ENCODE data around the gene MSMB. TPM values are rescaled to one million over a fixed set of nuclear protein-coding genes. Genes with fewer than 3 reads are reported as not detected.
"Not testable (repeated sequence)": the region's sequence is repeated elsewhere in the genome, so short reads cannot be mapped to it uniquely, and the experiment has no call there.

The MSMB gene, protein sequence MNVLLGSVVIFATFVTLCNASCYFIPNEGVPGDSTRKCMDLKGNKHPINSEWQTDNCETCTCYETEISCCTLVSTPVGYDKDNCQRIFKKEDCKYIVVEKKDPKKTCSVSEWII
- total RNA-seq: not detected
- long read RNA-seq: 0 reads

DNA sequence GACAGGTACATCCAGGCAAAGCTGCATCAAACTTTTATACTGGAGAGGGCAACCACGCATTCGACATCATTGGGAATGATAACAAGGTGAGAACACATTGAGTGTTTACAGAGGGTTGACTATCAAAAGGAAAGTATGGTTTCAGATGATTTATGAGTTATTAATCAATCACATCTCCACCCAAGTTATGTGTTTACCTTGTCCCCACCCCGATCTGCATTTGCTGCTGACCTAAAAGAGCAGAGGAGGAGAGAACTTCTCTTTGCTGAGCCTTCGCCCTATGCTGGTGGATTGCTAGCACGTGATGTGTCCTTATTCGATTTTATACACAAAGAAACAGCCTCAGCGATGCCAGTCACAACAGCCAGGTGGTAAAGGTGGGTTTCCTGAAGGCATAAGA is at the start of gene MSMB:
Gene MSMB, minus strand, starts transcription at position 9 of the 400 bp plus-strand sequence. CDS start 32 bp downstream, outside the sequence.
- intact Hi-C loops (cut with DNase I): no loop called here
- DNase-seq (ENCODE audit: low spot score): no peak

DNA sequence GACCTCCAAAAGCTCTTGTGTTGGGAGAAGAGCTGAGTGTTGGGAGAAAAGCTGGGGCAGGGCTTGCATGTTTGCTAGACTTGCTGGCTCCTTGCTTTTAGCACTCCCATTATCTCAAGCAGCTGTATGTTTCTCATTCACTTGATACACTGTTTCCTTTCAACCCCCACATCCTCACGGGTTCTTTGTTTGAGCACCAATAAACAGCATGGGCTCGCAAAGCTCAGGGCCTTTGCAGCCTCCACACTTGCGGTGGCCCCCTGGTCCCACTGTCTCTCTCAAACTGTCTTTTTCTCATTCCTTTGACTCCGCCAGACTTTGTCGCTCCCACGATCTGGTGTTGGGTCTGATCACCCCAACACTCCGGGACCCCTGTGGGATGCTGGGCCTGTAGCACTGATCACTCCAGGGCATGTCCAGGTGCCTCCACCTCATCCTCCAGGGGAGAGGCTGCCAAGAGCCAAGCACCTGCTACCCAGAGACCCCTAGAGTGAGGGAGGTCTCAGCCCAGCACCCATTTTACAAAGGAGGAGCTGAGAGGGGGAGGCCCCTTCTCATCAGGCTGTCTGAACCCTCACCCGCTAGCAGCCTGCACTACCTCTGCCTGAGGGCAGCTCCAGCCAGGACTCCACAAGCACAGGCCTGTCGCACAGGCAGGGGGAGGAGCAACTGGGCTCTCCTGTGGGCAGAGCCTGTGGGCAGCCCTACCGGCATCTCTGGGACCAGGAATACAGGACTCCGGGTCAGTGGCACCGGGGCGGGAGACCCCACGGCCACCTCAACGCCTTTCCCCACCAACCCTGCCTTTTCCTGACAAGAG is 49.1 kb upstream of the MSMB start:
- DNase-seq (ENCODE audit: low spot score): no peak
- intact Hi-C loops (cut with DNase I): no loop called here

GRCh38 chr10:46094197-46094500 is 48.1 kb upstream of the MSMB start:
- intact Hi-C loops (cut with DNase I): no loop called here
- DNase-seq (ENCODE audit: low spot score): no peak

- intact Hi-C loops (cut with DNase I); DNase-seq (ENCODE audit: low spot score): not testable (repeated sequence)
These were observed 47.5 kb upstream of the MSMB start for GRCh38 chr10:46093316-46094196.

DNA sequence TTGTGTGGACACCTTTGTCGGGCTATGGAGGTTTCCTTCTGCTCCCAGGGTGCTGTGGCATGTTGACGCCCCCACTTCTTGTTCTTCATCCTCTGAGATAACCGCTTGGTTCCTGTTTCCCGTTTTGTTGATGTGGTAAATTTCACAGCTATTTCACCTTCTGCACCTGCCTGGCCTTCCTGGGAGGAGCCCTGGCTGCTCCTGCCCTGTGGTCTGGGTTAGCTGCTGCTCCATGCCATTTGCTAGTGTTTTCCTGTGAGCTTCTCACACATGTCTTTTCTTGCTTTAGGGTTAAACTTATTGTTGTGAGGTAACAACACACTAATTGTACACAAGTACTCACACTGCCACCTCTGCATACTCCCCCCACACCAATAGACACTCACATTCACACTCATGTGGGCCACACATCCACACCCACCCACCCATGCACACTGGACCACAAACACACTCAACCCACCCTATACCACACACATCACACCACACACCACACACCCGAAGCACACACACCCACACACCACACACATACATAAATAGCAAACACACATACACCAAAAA is 46.5 kb upstream of the MSMB start:
- intact Hi-C loops (cut with DNase I): no loop called here
- DNase-seq (ENCODE audit: low spot score): no peak

DNA sequence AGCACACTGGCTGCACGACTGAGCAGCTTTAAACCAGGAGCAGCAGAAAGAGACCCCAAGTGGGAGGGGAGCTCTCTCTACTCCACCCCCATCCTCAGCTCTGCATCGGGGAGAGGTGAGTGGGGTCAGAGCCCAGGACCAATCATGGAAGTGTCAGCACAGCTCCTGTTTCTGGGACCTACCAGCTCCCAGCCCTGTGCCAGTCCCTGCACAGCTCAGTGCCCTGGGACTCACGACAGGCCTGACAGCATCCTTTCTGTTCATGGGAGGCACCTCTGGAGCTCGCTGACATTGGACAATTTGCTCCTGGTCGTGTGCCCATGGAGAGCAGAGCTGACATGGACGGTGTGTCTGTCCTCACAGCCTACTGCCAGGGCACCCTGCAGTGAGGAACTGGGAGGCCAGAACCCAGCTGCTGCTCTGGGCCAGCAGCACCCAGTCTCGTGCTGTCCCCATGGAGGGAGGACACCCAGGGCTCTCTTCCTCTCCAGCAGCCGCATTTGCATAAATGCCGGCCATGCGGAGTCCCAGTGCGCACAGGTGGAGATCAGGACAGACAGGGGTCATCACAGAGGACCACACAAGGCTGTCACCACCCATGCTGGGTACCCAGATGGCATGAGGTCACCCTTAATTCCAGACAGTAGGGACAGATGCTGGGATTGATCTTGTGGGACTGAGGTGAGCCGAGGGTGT is 45.9 kb upstream of the MSMB start:
- intact Hi-C loops (cut with DNase I): no loop called here
- DNase-seq (ENCODE audit: low spot score): no peak

DNA sequence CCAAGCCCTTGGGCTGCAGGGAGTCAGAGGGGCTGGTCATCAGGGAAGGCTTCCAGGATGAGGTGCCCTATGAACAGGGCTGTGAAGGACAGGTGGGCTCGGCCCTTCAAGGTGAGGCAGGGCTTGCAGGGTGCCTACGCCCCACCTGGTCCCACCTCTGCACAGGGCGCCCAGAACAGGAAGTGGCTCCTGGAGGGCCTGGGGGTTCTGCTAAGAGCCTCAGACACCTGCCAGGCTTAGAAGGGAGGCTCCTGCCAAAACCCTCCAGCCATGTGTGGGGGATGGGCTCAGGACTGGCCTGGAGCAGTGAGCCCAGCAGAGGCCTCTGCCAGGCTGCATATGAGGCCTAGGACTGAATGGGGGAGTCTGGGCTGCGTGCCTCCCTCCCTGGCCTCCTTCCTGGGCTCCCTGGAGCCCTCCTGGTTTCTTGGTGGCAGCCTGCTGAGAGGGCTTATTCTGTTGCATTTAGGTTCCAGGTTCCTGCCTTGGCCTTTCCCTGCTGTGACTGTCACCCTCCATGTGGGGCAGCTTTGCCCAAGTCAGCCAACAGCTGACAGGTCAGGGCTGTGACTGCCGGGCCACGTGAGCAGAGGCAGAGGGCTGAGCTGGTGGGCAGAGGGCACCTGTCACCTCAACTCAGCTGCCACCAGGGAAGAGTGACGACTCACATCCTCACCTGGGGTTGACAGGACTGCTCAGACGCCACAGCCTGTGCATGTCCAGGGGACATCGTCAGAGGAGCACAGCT is 45.2 kb upstream of the MSMB start:
- DNase-seq (ENCODE audit: low spot score): no peak

DNA sequence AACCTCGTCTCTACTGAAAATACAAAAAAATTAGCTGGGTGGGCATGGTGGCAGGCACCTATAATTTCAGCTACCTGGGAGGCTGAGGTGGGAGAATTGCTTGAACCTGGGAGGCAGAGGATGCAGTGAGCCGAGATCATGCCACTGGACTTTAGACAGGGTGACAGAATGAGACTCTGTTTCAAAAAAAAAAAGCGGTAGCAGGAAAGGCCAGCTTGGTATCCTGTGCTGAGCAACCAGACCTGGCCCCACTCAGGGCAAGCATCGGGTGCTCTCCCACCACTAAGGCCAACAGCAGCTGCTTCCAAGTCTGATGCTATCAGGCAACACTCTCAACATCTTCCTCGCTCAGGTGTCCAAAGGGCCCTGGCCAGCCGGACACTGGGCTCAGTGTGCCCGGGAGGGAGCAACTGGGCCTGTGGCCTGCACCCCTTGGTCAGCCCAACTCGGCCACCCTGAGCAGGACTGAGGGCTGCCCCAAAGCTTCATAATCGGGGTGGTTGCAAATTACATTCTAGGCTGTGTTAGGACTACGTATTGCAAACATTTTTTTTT is 44.3 kb upstream of the MSMB start:
- intact Hi-C loops (cut with DNase I): no loop called here

More for the DNA sequence above, 45.2 kb upstream of the MSMB start:
- intact Hi-C loops (cut with DNase I): no loop called here

GRCh38 chr10:46087381-46087780 is 41.3 kb upstream of the MSMB start:
- intact Hi-C loops (cut with DNase I); DNase-seq (ENCODE audit: low spot score): not testable (repeated sequence)

More for the DNA sequence above, 44.3 kb upstream of the MSMB start:
- DNase-seq (ENCODE audit: low spot score): no peak

GRCh38 chr10:46084321-46085165 is 38.5 kb upstream of the MSMB start:
- DNase-seq (ENCODE audit: low spot score): no peak
- intact Hi-C loops (cut with DNase I): no loop called here

DNA sequence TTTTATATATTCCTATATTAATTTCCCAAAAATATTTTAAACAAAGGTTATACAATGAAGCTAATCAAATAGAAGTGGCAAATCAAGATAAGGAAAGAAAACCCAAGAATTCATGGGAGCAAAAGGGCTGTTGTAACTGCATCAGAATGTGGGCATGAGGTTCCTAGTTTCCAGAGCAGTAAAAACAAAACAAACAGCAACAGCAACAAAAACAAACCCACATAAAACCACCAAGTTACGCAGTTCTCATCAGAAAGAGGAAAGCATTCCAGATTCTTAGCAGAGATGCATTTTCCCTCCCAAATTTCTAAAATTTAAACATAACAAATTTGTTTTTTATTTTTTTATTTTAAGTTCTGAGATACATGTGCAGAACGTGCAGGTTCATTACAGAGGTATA is 34.8 kb upstream of the MSMB start:
- no peak for DNase-seq (ENCODE audit: low spot score)
- intact Hi-C loops (cut with DNase I): no loop called here

DNA sequence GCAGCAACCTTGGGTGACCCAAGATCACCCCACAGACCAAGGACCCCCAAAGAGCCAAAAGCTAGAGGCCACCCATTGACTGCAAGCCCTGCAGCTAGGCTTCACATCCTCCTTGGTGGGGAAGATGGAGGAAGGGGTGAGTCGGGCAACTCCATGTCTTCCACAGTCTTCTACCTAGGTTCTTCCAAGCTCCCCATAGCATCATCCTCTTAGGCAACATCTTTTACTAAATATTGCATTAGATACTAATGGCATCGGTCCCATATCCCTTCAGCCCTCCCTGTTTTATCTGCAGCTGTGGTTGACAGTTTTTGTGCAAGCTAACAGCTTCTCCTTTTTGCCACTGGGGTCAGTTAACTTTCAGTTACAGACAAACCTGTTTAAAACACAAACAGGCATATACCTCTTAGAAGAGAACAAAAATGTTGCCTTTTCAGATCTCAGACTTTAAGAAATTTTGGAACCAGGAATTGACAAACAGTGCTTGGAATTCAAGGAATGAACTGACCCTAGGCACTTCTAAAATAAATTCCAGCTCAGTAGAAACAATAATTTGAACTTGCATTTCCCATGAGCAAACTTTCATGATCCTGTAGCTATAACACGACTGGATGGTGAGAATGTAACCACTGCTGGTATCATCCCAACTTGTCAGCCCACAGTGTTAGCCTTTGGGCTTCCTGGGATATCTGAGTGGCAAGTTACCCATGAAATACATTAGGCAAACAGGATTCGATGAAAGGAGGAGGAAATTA is 33.9 kb upstream of the MSMB start:
- no peak for DNase-seq (ENCODE audit: low spot score)

DNA sequence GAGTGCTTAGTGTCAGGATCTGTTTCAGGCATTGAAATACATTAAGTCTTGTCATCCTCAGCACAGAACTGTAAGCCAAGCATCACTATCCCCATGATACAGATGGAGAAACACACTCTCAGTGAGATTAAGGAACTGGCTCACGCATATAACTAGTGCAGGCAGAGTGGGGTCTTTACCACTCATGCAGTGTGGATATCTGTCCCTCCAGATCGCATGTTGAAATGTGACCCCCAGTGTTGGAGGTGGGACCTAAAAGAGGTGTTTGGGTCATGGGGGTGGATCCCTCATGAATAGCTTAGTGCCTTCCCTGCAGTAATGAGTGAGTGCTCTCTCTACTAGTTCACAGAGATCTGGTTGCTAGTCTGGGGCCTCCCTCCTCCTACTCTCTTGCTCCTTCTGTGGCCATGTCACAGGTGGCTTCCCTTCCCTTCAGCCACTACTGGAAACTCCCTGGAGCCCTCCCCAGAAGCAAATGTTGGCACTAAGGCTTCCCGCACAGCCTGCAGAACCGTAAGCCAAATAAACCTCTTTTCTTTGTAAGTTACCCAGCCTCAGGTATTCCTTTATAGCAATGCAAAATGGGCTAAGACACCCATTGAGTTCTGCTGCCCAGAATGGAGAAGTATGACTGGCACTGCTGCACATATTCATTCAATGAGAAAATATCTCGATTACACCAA is 31.8 kb upstream of the MSMB start:
- intact Hi-C loops (cut with DNase I): no loop called here
- DNase-seq (ENCODE audit: low spot score): no peak

More for the DNA sequence above, 33.9 kb upstream of the MSMB start:
- intact Hi-C loops (cut with DNase I): no loop called here

DNA sequence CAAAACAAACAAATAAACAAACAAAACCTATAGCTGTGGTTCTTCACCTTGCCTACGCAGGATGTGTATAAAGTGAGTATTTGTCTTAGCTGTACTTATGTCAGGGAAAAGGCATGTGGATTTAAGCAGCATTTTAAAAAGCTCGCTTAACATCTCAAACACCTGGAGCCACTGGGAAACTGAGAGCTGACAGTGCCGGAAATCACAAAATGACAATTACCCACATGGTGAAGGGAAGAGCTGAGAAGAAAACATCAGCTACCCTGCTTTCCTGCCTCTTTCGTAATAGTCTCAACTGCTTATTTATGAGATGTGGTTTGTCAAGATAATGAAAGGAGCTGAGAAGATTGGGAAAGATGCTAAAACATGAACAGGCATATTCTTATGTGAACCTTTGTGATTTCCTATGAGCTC is 31.1 kb upstream of the MSMB start:
- intact Hi-C loops (cut with DNase I): no loop called here
- no peak for DNase-seq (ENCODE audit: low spot score)

GRCh38 chr10:46075869-46076268 is 29.8 kb upstream of the MSMB start:
- intact Hi-C loops (cut with DNase I): no loop called here
- no peak for DNase-seq (ENCODE audit: low spot score)

GRCh38 chr10:46074196-46074946 is 28.3 kb upstream of the MSMB start:
- no peak for DNase-seq (ENCODE audit: low spot score)

More at GRCh38 chr10:46074196-46074946, 28.3 kb upstream of the MSMB start:
- intact Hi-C loops (cut with DNase I): no loop called here
